ENCODE measurements around the gene GORASP1.
A peak's percentile ranks its signal among the peaks of the same experiment; 100 is the strongest.

Gene GORASP1

GRCh38 chr3:39106281-39106811, 1.1 kb downstream of the GORASP1 start:
- Histone ChIP-seq H3K4me3 (ENCODE audit: low read depth in 1 of 2, low read length in 2 of 2) (peak overlapping the region; percentile 85 to 88), H3K27ac (ENCODE audit: low read length) (peak overlapping the region; percentile 78), H3K27me3 (ENCODE audit: low read depth, low read length) (no peaks in the 10 kb centered on the region), H3K9me3 (ENCODE audit: control insufficient read depth in 1 of 2, low read length in 2 of 2) (no peaks in the 10 kb centered on the region), H3K36me3 (ENCODE audit: control insufficient read depth in 1 of 2, insufficient read depth in 2 of 2, low read length in 2 of 2) (peaks cover 0 to 2% of the 10 kb centered on the region in 2 donors), H3K4me1 (ENCODE audit: control insufficient read depth in 1 of 2, insufficient read depth in 2 of 2, low read length in 2 of 2) (peaks cover 10 to 46% of the 10 kb centered on the region in 2 donors)

GRCh38 chr3:39105687-39106063, 1.8 kb downstream of the GORASP1 start:
- Histone ChIP-seq H3K36me3 (ENCODE audit: control insufficient read depth in 1 of 2, insufficient read depth in 2 of 2, low read length in 2 of 2) (peaks cover 0 to 3% of the 10 kb centered on the region in 2 donors), H3K4me1 (ENCODE audit: control insufficient read depth in 1 of 2, insufficient read depth in 2 of 2, low read length in 2 of 2) (peaks cover 10 to 48% of the 10 kb centered on the region in 2 donors), H3K9me3 (ENCODE audit: control insufficient read depth in 1 of 2, low read length in 2 of 2) (no peaks in the 10 kb centered on the region), H3K4me3 (ENCODE audit: low read depth in 1 of 2, low read length in 2 of 2) (peak overlapping the region; percentile 1 to 88), H3K27ac (ENCODE audit: low read length) (no peak overlapping the region), H3K27me3 (ENCODE audit: low read depth, low read length) (no peaks in the 10 kb centered on the region)

- H3K4me3 ChIP-seq (ENCODE audit: low read depth in 1 of 2, low read length in 2 of 2) = peak overlapping the region in 1 of 2 donors; percentile 1
Measured at GRCh38 chr3:39104961-39105686, 2.3 kb downstream of the GORASP1 start.

GRCh38 chr3:39103791-39104552, 3.5 kb downstream of the GORASP1 start:
- H3K4me3 ChIP-seq (ENCODE audit: low read depth in 1 of 2, low read length in 2 of 2) = no peak overlapping the region
- no peaks in the 10 kb centered on the region for H3K27me3 ChIP-seq (ENCODE audit: low read depth, low read length)
- H3K27ac ChIP-seq (ENCODE audit: low read length) = no peak overlapping the region
- H3K36me3 ChIP-seq (ENCODE audit: control insufficient read depth in 1 of 2, insufficient read depth in 2 of 2, low read length in 2 of 2) = peaks cover 13 to 20% of the 10 kb centered on the region in 2 donors
- peaks cover 10 to 48% of the 10 kb centered on the region in 2 donors for H3K4me1 ChIP-seq (ENCODE audit: control insufficient read depth in 1 of 2, insufficient read depth in 2 of 2, low read length in 2 of 2)
- no peaks in the 10 kb centered on the region for H3K9me3 ChIP-seq (ENCODE audit: control insufficient read depth in 1 of 2, low read length in 2 of 2)

More at GRCh38 chr3:39104961-39105686, 2.3 kb downstream of the GORASP1 start:
- H3K27ac ChIP-seq (ENCODE audit: low read length) = no peak overlapping the region
- H3K27me3 ChIP-seq (ENCODE audit: low read depth, low read length) = no peaks in the 10 kb centered on the region
- H3K4me1 ChIP-seq (ENCODE audit: control insufficient read depth in 1 of 2, insufficient read depth in 2 of 2, low read length in 2 of 2) = peaks cover 10 to 48% of the 10 kb centered on the region in 2 donors
- no peaks in the 10 kb centered on the region for H3K9me3 ChIP-seq (ENCODE audit: control insufficient read depth in 1 of 2, low read length in 2 of 2)
- H3K36me3 ChIP-seq (ENCODE audit: control insufficient read depth in 1 of 2, insufficient read depth in 2 of 2, low read length in 2 of 2) = peaks cover 2 to 9% of the 10 kb centered on the region in 2 donors

GRCh38 chr3:39103324-39103693, 4.1 kb downstream of the GORASP1 start:
- Histone ChIP-seq H3K4me3 (ENCODE audit: low read depth in 1 of 2, low read length in 2 of 2) (no peak overlapping the region), H3K36me3 (ENCODE audit: control insufficient read depth in 1 of 2, insufficient read depth in 2 of 2, low read length in 2 of 2) (peaks cover 20 to 27% of the 10 kb centered on the region in 2 donors), H3K27ac (ENCODE audit: low read length) (no peak overlapping the region), H3K27me3 (ENCODE audit: low read depth, low read length) (no peaks in the 10 kb centered on the region), H3K4me1 (ENCODE audit: control insufficient read depth in 1 of 2, insufficient read depth in 2 of 2, low read length in 2 of 2) (peaks cover 10 to 41% of the 10 kb centered on the region in 2 donors), H3K9me3 (ENCODE audit: control insufficient read depth in 1 of 2, low read length in 2 of 2) (no peaks in the 10 kb centered on the region)

GRCh38 chr3:39102504-39103323, 4.7 kb downstream of the GORASP1 start:
- H3K4me3 ChIP-seq (ENCODE audit: low read depth in 1 of 2, low read length in 2 of 2) = no peak overlapping the region
- peaks cover 26 to 33% of the 10 kb centered on the region in 2 donors for H3K36me3 ChIP-seq (ENCODE audit: control insufficient read depth in 1 of 2, insufficient read depth in 2 of 2, low read length in 2 of 2)
- no peak overlapping the region for H3K27ac ChIP-seq (ENCODE audit: low read length)
- peaks cover 5 to 36% of the 10 kb centered on the region in 2 donors for H3K4me1 ChIP-seq (ENCODE audit: control insufficient read depth in 1 of 2, insufficient read depth in 2 of 2, low read length in 2 of 2)
- no peaks in the 10 kb centered on the region for H3K9me3 ChIP-seq (ENCODE audit: control insufficient read depth in 1 of 2, low read length in 2 of 2)
- H3K27me3 ChIP-seq (ENCODE audit: low read depth, low read length) = no peaks in the 10 kb centered on the region

GRCh38 chr3:39101022-39101689, 6.3 kb downstream of the GORASP1 start:
- no peaks in the 10 kb centered on the region for H3K9me3 ChIP-seq (ENCODE audit: control insufficient read depth in 1 of 2, low read length in 2 of 2)
- no peaks in the 10 kb centered on the region for H3K27me3 ChIP-seq (ENCODE audit: low read depth, low read length)
- no peak overlapping the region for H3K27ac ChIP-seq (ENCODE audit: low read length)
- H3K4me3 ChIP-seq (ENCODE audit: low read depth in 1 of 2, low read length in 2 of 2) = no peak overlapping the region
- H3K36me3 ChIP-seq (ENCODE audit: control insufficient read depth in 1 of 2, insufficient read depth in 2 of 2, low read length in 2 of 2) = peaks cover 35 to 48% of the 10 kb centered on the region in 2 donors
- H3K4me1 ChIP-seq (ENCODE audit: control insufficient read depth in 1 of 2, insufficient read depth in 2 of 2, low read length in 2 of 2) = peaks cover 5 to 34% of the 10 kb centered on the region in 2 donors

GRCh38 chr3:39100500-39100886, 6.9 kb downstream of the GORASP1 start:
- Histone ChIP-seq H3K27ac (ENCODE audit: low read length) (no peak overlapping the region), H3K36me3 (ENCODE audit: control insufficient read depth in 1 of 2, insufficient read depth in 2 of 2, low read length in 2 of 2) (peaks cover 41 to 54% of the 10 kb centered on the region in 2 donors), H3K27me3 (ENCODE audit: low read depth, low read length) (no peaks in the 10 kb centered on the region), H3K9me3 (ENCODE audit: control insufficient read depth in 1 of 2, low read length in 2 of 2) (no peaks in the 10 kb centered on the region), H3K4me1 (ENCODE audit: control insufficient read depth in 1 of 2, insufficient read depth in 2 of 2, low read length in 2 of 2) (peaks cover 4 to 28% of the 10 kb centered on the region in 2 donors), H3K4me3 (ENCODE audit: low read depth in 1 of 2, low read length in 2 of 2) (no peak overlapping the region)

- Histone ChIP-seq H3K27ac (ENCODE audit: low read length) (no peak overlapping the region), H3K4me1 (ENCODE audit: control insufficient read depth in 1 of 2, insufficient read depth in 2 of 2, low read length in 2 of 2) (peaks cover 0 to 22% of the 10 kb centered on the region in 2 donors), H3K36me3 (ENCODE audit: control insufficient read depth in 1 of 2, insufficient read depth in 2 of 2, low read length in 2 of 2) (peaks cover 45 to 60% of the 10 kb centered on the region in 2 donors), H3K4me3 (ENCODE audit: low read depth in 1 of 2, low read length in 2 of 2) (no peak overlapping the region), H3K9me3 (ENCODE audit: control insufficient read depth in 1 of 2, low read length in 2 of 2) (no peaks in the 10 kb centered on the region), H3K27me3 (ENCODE audit: low read depth, low read length) (no peaks in the 10 kb centered on the region)
Measured at GRCh38 chr3:39099738-39100499, 7.5 kb downstream of the GORASP1 start.

- Histone ChIP-seq H3K27ac (ENCODE audit: low read length) (no peak overlapping the region), H3K4me3 (ENCODE audit: low read depth in 1 of 2, low read length in 2 of 2) (no peak overlapping the region)
Measured at GRCh38 chr3:39099242-39099641, 8.2 kb downstream of the GORASP1 start.

More at GRCh38 chr3:39099242-39099641, 8.2 kb downstream of the GORASP1 start:
- H3K4me1 ChIP-seq (ENCODE audit: control insufficient read depth in 1 of 2, insufficient read depth in 2 of 2, low read length in 2 of 2) = peaks cover 0 to 17% of the 10 kb centered on the region in 2 donors
- peaks cover 51 to 66% of the 10 kb centered on the region in 2 donors for H3K36me3 ChIP-seq (ENCODE audit: control insufficient read depth in 1 of 2, insufficient read depth in 2 of 2, low read length in 2 of 2)
- H3K9me3 ChIP-seq (ENCODE audit: control insufficient read depth in 1 of 2, low read length in 2 of 2) = no peaks in the 10 kb centered on the region
- H3K27me3 ChIP-seq (ENCODE audit: low read depth, low read length) = no peaks in the 10 kb centered on the region
